SK-N-SH (cell line): ENCODE measurements around the gene TPRX1. TPM values are rescaled to one million over a fixed set of nuclear protein-coding genes. Genes with fewer than 3 reads are reported as not detected.

Experiments
- CTCF ChIA-PET: fragments of 300-600, 350-600 bp; formaldehyde crosslinking; extraction: SDS; loops from one replicate; lab custom pipeline; 2021; lab: Yijun Ruan, JAX
- POLR2A ChIA-PET: fragments of 350-600 bp; sonication (Branson Sonifier 250); formaldehyde crosslinking; extraction: SDS; loops from one replicate; lab custom pipeline; 2020; ENCODE audit warnings: antibody characterized with exemption, inconsistent platforms; lab: Yijun Ruan, JAX
- DNase-seq: peaks from one replicate; pipeline ENCODE4 v3.0.0; 2012
- H2AFZ ChIP-seq: fragments of 200-600 bp; sonication (generic); 2 replicates; pipeline ENCODE4 v1.8.1; 2016; ENCODE audit warnings: antibody characterized with exemption, mild to moderate bottlenecking, low read depth
- H3F3A ChIP-seq: fragments of 200-600 bp; sonication (generic); replicated peaks from 2 replicates; pipeline ENCODE3; 2016; ENCODE audit warnings: antibody characterized with exemption, mild to moderate bottlenecking; ENCODE audit not compliant: insufficient read depth
- H3K27ac ChIP-seq, 2 experiments: fragments of 200-500 bp in 1 of 2; fragments of 200-600 bp in 1 of 2; sonication (Bioruptor generic) in 1 of 2; sonication (generic), shearing (Covaris generic) in 1 of 2; 2 replicates each; pipeline versions ENCODE4 v1.5.1 to v1.6.1; 2014 to 2016; ENCODE audit warnings: low read depth in 2 of 2, inconsistent platforms in 1 of 2, low read length in 1 of 2, mild to moderate bottlenecking in 1 of 2, mixed read lengths in 1 of 2
- H3K27me3 ChIP-seq: fragments of 200-600 bp; sonication (generic), shearing (Covaris generic); 2 replicates; pipeline ENCODE4 v1.6.1; 2016; ENCODE audit warnings: mixed run types; ENCODE audit not compliant: insufficient read depth
- H3K36me3 ChIP-seq, 2 experiments: fragments of 200-500 bp in 1 of 2; fragments of 200-600 bp in 1 of 2; sonication (Bioruptor generic) in 1 of 2; sonication (generic) in 1 of 2; replicated peaks in 1 of 2; 2 replicates each; pipeline versions ENCODE3 to v1.5.1; 2014 to 2016; ENCODE audit warnings: low read length in 1 of 2, mild to moderate bottlenecking in 1 of 2; ENCODE audit not compliant: insufficient read depth in 2 of 2, control insufficient read depth in 1 of 2
- H3K4me1 ChIP-seq, 2 experiments: fragments of 200-500 bp in 1 of 2; fragments of 200-600 bp in 1 of 2; sonication (Bioruptor generic) in 1 of 2; sonication (generic), shearing (Covaris generic) in 1 of 2; 2 replicates each; pipeline versions ENCODE4 v1.5.1 to v1.6.1; 2014 to 2016; ENCODE audit warnings: low read depth in 1 of 2, low read length in 1 of 2, mixed run types in 1 of 2; ENCODE audit not compliant: insufficient read depth in 2 of 2, control insufficient read depth in 1 of 2
- H3K4me2 ChIP-seq: fragments of 200-600 bp; sonication (generic), shearing (Covaris generic); 2 replicates; pipeline ENCODE4 v1.6.1; 2017; ENCODE audit warnings: mixed run types
- H3K4me3 ChIP-seq, 2 experiments: fragments of 200-500 bp in 1 of 2; fragments of 200-600 bp in 1 of 2; sonication (Bioruptor generic) in 1 of 2; sonication (generic), shearing (Covaris generic) in 1 of 2; 2 replicates each; pipeline versions ENCODE4 v1.5.1 to v1.8.1; 2014 to 2016; ENCODE audit warnings: low read depth in 2 of 2, inconsistent platforms in 1 of 2, low read length in 1 of 2, mild to moderate bottlenecking in 1 of 2, mixed read lengths in 1 of 2, moderate library complexity in 1 of 2
- H3K79me2 ChIP-seq: fragments of 200-600 bp; sonication (generic); 2 replicates; pipeline ENCODE4 v1.8.1; 2017; ENCODE audit warnings: mild to moderate bottlenecking; ENCODE audit not compliant: insufficient read depth
- H3K9ac ChIP-seq: fragments of 200-600 bp; sonication (generic); 2 replicates; pipeline ENCODE4 v1.6.1; 2017; ENCODE audit warnings: mixed run types
- H3K9me2 ChIP-seq: fragments of 200-600 bp; sonication (generic); 2 replicates; pipeline ENCODE4 v1.6.1; 2017; ENCODE audit warnings: mixed run types
- H3K9me3 ChIP-seq: fragments of 200-600 bp; sonication (generic); 2 replicates; pipeline ENCODE4 v1.6.1; 2017; ENCODE audit warnings: mixed run types, mild to moderate bottlenecking, moderate library complexity
- H4K20me1 ChIP-seq: fragments of 200-600 bp; sonication (generic); 2 replicates; pipeline ENCODE4 v1.6.1; 2017; ENCODE audit warnings: mild to moderate bottlenecking, mixed run types; ENCODE audit not compliant: insufficient read depth
- CTCF ChIP-seq: fragments of 200-600 bp; sonication (generic); IDR thresholded peaks from 2 replicates; pipeline ENCODE4 v1.6.1; 2017; ENCODE audit warnings: antibody characterized with exemption, mild to moderate bottlenecking, moderate library complexity
- EZH2phosphoT487 ChIP-seq: fragments of 200-600 bp; sonication (generic); IDR thresholded peaks from 2 replicates; pipeline ENCODE4 v1.6.1; 2017; ENCODE audit warnings: low read depth, mixed run types, mild to moderate bottlenecking, antibody characterized with exemption, moderate library complexity, borderline replicate concordance
- FOXJ3 ChIP-seq: sonication (generic); formaldehyde crosslinking; IDR thresholded peaks from 2 replicates; pipeline ENCODE4 v1.5.1; 2020; ENCODE audit warnings: mild to moderate bottlenecking, missing genetic modification reagents
- MAX ChIP-seq: IDR thresholded peaks from 2 replicates; pipeline ENCODE4 v1.4.0; 2012; ENCODE audit warnings: low read depth
- MXI1 ChIP-seq: IDR thresholded peaks from 2 replicates; pipeline ENCODE4 v1.6.1; 2012; ENCODE audit warnings: mild to moderate bottlenecking, low read depth, low read length, improper control_type of control experiment
- NFIC ChIP-seq: IDR thresholded peaks from 2 replicates; pipeline ENCODE4 v1.4.0; 2012; ENCODE audit warnings: borderline replicate concordance
- RAD21 ChIP-seq: IDR thresholded peaks from 2 replicates; pipeline ENCODE4 v1.6.1; 2012; ENCODE audit warnings: mild to moderate bottlenecking, low read length
- RXRA ChIP-seq: IDR thresholded peaks from 2 replicates; pipeline ENCODE4 v1.4.0; 2012; ENCODE audit warnings: low read depth, mild to moderate bottlenecking, borderline replicate concordance
- YY1 ChIP-seq: IDR thresholded peaks from 2 replicates; pipeline ENCODE4 v1.4.0; 2012; ENCODE audit warnings: low read depth, mild to moderate bottlenecking
- WGBS: methylation state at CpG from one replicate; pipeline ENCODE4 v1.1.6; 2017; ENCODE audit warnings: low lambda C conversion rate; 5-methylcytosine and 5-hydroxymethylcytosine counted together
- polyA plus RNA-seq, 3 experiments: library from polyadenylated mRNA; depleted of rRNA; stranded (reverse); fragments of >200 nt; gene quantifications; 2 replicates each; pipeline ENCODE4 v1.2.3, GENCODE V29; 2012
- TF ChIP-seq, protein P1 (sequence below): fragments of 150-350 bp; IDR thresholded peaks from 2 replicates; pipeline ENCODE4 v1.6.1; 2016; ENCODE audit warnings: mild to moderate bottlenecking, low read depth, low read length
- TF ChIP-seq, protein P2 (sequence below): IDR thresholded peaks from 2 replicates; pipeline ENCODE4 v1.4.0; 2012; ENCODE audit warnings: low read depth, borderline replicate concordance
- TF ChIP-seq, protein P3 (sequence below): IDR thresholded peaks from 2 replicates; pipeline ENCODE4 v1.4.0; 2012; ENCODE audit warnings: low read depth, borderline replicate concordance

TPRX1 gene
- polyA plus RNA-seq, 1 of the 3 experiments (the other 2 are of a cell fraction): not detected

- no peak for DNase-seq
- 87% methylated on average over 2 of the region's 2 CpGs for WGBS
- Histone ChIP-seq H2AFZ (no peak overlapping the region), H3K27me3 (no peaks in the 10 kb centered on the region), H3K4me2 (no peak overlapping the region), H3K9me3 (no peaks in the 10 kb centered on the region), H3K9ac (no peak overlapping the region), H4K20me1 (no peaks in the 10 kb centered on the region), H3K27ac (no peak overlapping the region), H3K79me2 (no peaks in the 10 kb centered on the region), H3K4me1 (no peaks in the 10 kb centered on the region), H3K36me3 (no peaks in the 10 kb centered on the region), H3K4me3 (no peak overlapping the region), H3F3A (no peaks in the 10 kb centered on the region), H3K9me2 (no peaks in the 10 kb centered on the region)
- TF ChIP-seq, protein P1, sequence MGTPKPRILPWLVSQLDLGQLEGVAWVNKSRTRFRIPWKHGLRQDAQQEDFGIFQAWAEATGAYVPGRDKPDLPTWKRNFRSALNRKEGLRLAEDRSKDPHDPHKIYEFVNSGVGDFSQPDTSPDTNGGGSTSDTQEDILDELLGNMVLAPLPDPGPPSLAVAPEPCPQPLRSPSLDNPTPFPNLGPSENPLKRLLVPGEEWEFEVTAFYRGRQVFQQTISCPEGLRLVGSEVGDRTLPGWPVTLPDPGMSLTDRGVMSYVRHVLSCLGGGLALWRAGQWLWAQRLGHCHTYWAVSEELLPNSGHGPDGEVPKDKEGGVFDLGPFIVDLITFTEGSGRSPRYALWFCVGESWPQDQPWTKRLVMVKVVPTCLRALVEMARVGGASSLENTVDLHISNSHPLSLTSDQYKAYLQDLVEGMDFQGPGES: no peak
- TF ChIP-seq, protein P2, sequence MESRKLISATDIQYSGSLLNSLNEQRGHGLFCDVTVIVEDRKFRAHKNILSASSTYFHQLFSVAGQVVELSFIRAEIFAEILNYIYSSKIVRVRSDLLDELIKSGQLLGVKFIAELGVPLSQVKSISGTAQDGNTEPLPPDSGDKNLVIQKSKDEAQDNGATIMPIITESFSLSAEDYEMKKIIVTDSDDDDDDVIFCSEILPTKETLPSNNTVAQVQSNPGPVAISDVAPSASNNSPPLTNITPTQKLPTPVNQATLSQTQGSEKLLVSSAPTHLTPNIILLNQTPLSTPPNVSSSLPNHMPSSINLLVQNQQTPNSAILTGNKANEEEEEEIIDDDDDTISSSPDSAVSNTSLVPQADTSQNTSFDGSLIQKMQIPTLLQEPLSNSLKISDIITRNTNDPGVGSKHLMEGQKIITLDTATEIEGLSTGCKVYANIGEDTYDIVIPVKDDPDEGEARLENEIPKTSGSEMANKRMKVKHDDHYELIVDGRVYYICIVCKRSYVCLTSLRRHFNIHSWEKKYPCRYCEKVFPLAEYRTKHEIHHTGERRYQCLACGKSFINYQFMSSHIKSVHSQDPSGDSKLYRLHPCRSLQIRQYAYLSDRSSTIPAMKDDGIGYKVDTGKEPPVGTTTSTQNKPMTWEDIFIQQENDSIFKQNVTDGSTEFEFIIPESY: no peak
- no peak for TF ChIP-seq YY1
- no peak for TF ChIP-seq MXI1
- TF ChIP-seq, protein P3, sequence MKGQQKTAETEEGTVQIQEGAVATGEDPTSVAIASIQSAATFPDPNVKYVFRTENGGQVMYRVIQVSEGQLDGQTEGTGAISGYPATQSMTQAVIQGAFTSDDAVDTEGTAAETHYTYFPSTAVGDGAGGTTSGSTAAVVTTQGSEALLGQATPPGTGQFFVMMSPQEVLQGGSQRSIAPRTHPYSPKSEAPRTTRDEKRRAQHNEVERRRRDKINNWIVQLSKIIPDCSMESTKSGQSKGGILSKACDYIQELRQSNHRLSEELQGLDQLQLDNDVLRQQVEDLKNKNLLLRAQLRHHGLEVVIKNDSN: no peak
- no peak for TF ChIP-seq FOXJ3 (CRISPR knock-in tag)
- CTCF ChIA-PET: interaction anchor here (0.6 to 1.3 kb wide), 3 partner anchors 17 to 67 kb away, joined by 3 to 4 read pairs (median 3); no protein-coding TSS in a partner anchor
- POLR2A ChIA-PET: no interaction called here
Observed at GRCh38 chr19:47796785-47797184, 7.6 kb downstream of the TPRX1 start.

- Histone ChIP-seq H3K4me1 (no peaks in the 10 kb centered on the region), H3K27ac (no peak overlapping the region), H2AFZ (no peak overlapping the region), H3K4me2 (no peak overlapping the region), H3K4me3 (no peak overlapping the region), H3K9me3 (no peaks in the 10 kb centered on the region), H3K79me2 (no peaks in the 10 kb centered on the region)
- 79% methylated on average over 18 of the region's 18 CpGs for WGBS
- TF ChIP-seq MAX (no peak), EZH2phosphoT487 (no peak), CTCF (peak; percentile 33), RXRA (no peak), RAD21 (no peak), NFIC (no peak)
- TF ChIP-seq, protein P3: no peak
- TF ChIP-seq, all 33 proteins: peak for 1
- DNase-seq: no peak
- H3K36me3 ChIP-seq: no peaks in the 10 kb centered on the region
- H3K9ac ChIP-seq: no peak overlapping the region
- CTCF ChIA-PET: interaction anchor here (1.3 to 1.5 kb wide), 2 partner anchors 12 to 69 kb away, joined by 3 to 4 read pairs; no protein-coding TSS in a partner anchor
- H4K20me1 ChIP-seq: no peaks in the 10 kb centered on the region
- H3K9me2 ChIP-seq: no peaks in the 10 kb centered on the region
- no peaks in the 10 kb centered on the region for H3K27me3 ChIP-seq
- POLR2A ChIA-PET: no interaction called here
- H3F3A ChIP-seq: peaks cover 5% of the 10 kb centered on the region
Observed at GRCh38 chr19:47794526-47794925, 9.8 kb downstream of the TPRX1 start.
